Stromal cell of bone marrow (primary cell): ENCODE data around the gene GSG1L2.
"Not testable (repeated sequence)": the region's sequence is repeated elsewhere in the genome, so short reads cannot be mapped to it uniquely, and the experiment has no call there.

ENCODE experiments used
- DNase-seq: peaks from one replicate; pipeline ENCODE4 v3.0.0-alpha.2; 2012; ENCODE audit warnings: low read depth

The GSG1L2 gene

GRCh38 chr17:9788601-9789000 lies 33.3 kb downstream of the GSG1L2 start:
- no peak for DNase-seq

GRCh38 chr17:9784544-9784943 lies 37.3 kb downstream of the GSG1L2 start:
- no peak for DNase-seq

GRCh38 chr17:9783465-9783864 lies 38.4 kb downstream of the GSG1L2 start:
- not testable (repeated sequence) for DNase-seq

- DNase-seq: no peak
Measured at GRCh38 chr17:9783050-9783449, 38.8 kb downstream of the GSG1L2 start.

- no peak for DNase-seq
Measured at GRCh38 chr17:9780552-9780951, 41.3 kb downstream of the GSG1L2 start.

GRCh38 chr17:9776911-9777310 lies 45.0 kb downstream of the GSG1L2 start:
- DNase-seq: no peak

- DNase-seq: no peak
Measured at GRCh38 chr17:9772658-9773057, 49.2 kb downstream of the GSG1L2 start.

GRCh38 chr17:9771465-9771864 lies 50.4 kb downstream of the GSG1L2 start:
- no peak for DNase-seq

- no peak for DNase-seq
Measured at GRCh38 chr17:9769036-9769695, 52.7 kb downstream of the GSG1L2 start.

- peak; percentile 2 for DNase-seq
Measured at GRCh38 chr17:9768381-9768934, 53.4 kb downstream of the GSG1L2 start.

GRCh38 chr17:9767432-9767991 lies 54.4 kb downstream of the GSG1L2 start:
- no peak for DNase-seq

- DNase-seq: no peak
Measured at GRCh38 chr17:9766970-9767369, 54.9 kb downstream of the GSG1L2 start.

- DNase-seq: no peak
Measured at GRCh38 chr17:9765322-9765721, 56.6 kb downstream of the GSG1L2 start.

GRCh38 chr17:9763643-9764042 lies 58.2 kb downstream of the GSG1L2 start:
- DNase-seq: no peak

- DNase-seq: no peak
Measured at GRCh38 chr17:9760266-9760665, 61.6 kb downstream of the GSG1L2 start.

GRCh38 chr17:9755083-9755482 lies 66.8 kb downstream of the GSG1L2 start:
- DNase-seq: no peak
